Measurements from ENCODE around the gene TIMM10.

TIMM10 gene

DNA sequence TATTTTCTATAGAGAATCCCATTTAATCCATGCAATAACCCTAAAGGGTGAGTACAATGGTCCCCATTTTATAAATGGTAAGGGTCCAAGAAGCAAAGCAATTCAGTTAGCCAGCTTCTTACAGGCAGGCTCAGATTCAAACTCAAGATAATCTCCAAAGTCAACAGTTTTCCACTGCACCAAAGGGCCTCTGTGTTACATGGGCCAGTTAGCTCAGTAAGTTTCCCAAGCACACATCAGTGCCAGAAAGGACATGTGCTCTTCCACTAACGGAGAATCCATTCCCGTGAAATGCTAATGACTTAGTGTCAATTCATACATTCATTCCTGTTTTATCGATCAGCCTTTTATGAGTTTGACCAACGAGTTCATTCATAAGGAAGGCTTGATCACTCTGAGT, 26.0 kb downstream of the TIMM10 start:
- no peak for DNase-seq (ENCODE audit: low read depth in 2 of 2)

DNA sequence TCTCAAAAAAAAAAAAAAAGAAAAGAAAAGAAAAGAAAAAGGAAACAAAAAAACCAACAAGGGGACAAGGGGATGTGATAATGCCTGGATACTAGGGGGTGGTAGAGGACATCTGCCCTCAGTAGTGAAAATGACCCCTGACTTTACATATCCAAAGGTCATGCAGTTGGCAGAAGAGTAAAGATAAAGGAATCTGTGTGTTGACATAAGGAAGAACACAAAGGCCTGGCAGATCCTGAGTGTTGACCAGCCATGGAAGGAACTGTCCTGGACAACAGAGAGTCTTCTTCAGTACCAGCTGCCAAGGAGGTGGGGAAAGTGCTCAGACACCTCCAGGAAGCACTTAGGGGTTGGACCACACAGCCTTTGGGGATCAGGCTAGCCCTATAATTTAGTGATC, 27.7 kb downstream of the TIMM10 start:
- no peak for DNase-seq (ENCODE audit: low read depth in 2 of 2)

DNA sequence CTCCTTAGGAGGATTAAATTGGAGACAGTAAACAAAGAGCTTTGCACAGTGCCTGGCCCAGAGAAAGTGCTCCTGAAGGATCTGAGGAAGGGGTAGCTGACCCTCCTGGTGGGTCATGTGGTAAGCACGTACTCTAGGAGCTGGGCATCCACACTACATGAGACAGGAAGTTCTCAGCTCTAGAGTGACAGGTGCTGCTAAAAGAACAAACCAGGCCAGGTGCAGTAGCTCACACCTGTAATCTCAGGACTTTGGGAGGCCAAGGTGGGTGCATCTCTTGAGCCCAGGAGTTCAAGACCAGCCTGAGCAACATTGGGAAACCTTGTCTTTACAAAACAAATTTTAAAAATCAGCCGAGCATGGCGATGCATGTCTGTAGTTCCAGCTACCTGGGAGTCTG, 28.2 kb downstream of the TIMM10 start:
- DNase-seq (ENCODE audit: low read depth in 2 of 2): no peak

DNA sequence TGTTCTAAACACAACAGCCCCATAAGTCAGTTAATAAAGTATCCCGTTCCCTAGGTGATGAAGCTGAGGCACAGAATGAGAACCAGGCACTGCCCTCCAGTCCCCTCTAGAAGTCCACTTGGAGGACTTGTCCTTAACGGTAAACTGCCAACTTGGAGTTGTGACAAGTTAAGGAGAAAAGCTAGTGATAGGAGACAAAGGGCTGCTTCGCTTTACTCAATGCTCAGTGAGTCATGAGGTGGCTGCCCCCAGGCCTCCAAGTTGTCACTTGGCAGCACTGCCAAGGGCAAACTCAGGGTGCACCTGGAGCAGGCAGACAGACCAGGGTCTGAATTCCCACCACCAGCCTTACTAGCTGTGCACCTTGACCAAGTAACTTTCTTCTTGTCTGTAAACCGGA, 28.6 kb downstream of the TIMM10 start:
- DNase-seq (ENCODE audit: low read depth in 2 of 2): no peak

DNA sequence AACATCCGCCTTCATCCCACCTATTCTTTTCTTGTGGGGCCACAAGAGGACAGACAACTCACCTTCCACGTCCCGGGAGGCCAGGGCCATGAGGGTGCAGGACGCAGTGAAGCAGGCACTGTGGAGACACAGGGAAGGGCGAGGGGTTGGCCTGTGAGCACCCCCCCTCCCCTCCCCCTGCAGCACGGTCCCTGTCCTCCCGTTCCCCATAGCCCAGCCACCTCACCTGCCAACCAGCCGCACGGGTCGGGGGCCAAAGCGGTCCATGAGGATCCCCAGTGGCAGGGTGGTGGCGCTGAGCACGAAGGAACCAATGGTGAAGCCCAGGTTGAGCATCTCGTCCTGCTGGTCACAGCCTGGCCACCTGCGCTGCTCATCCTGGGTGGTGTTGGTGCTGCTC, 29.6 kb downstream of the TIMM10 start:
- DNase-seq (ENCODE audit: low read depth in 2 of 2): no peak

DNA sequence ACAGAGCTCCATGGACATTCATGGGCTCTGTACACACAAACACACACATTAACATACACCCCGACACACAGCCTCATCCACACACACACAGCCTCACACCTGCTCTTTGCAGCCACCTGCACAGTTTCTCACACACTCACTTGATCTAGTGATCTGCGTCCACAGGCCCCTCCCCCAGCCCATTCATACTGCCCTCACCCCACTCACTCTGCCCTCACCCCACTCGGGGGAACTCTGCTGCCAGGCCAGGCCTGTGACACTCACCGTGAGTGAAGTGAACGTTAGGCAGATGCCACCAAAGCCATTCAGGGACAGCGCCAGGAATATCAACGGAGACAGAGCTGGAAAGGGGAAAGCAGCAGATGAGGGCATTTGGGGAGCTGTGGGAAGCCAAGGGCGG, 30.0 kb downstream of the TIMM10 start:
- no peak for DNase-seq (ENCODE audit: low read depth in 2 of 2)

DNA sequence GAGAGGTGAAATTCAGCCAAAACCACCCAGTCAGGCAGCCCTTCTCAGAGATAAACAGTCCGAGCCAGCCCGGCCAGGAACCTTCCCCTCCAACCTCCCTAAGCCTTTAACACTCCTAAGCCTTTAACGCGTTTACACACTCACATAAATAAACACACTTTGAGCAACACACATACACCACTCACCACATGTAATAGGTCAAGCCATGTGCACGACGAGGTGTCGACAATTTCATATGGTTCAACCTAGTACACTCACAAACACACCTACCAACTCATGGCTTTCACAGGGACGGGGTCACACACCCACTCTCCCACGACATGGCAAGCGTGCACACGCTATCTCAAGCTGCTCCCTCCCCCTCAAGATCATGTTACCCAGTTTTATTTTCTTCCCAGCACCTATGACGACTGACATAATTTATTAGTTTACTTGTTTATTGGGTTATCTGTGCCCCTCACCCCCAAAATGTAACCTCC, 30.5 kb downstream of the TIMM10 start:
- DNase-seq (ENCODE audit: low read depth in 2 of 2): no peak

DNA sequence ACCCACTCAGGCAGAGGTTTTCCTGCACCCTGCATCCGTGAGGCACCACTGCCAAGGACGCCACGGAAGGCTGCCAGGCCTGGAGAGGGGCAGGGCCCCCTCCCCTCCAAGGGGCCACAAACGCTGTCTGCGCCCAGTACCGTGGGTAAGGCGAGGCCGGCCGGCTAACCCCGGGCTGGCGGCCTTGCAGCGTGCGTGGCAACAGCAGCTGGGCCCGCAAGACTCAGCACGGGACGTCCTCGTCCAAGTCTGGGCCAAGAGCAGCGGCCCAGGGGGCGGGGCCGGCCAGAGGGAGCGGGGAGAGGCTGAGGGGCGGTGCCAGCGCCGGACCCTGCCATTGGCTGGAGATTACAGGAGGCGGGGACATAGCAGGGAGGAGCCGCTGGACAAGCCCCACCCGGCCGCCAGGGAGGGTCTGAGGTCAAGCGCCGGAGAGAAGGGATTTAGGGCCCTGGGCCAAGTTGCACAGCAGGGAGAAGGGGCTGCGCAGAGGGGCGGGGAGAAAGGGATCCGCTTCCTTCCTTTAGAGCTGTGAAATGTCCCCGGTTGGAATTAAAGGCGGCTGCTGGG, 31.1 kb downstream of the TIMM10 start:
- peak in 1 of 2 donors; percentile 34 for DNase-seq (ENCODE audit: low read depth in 2 of 2)

DNA sequence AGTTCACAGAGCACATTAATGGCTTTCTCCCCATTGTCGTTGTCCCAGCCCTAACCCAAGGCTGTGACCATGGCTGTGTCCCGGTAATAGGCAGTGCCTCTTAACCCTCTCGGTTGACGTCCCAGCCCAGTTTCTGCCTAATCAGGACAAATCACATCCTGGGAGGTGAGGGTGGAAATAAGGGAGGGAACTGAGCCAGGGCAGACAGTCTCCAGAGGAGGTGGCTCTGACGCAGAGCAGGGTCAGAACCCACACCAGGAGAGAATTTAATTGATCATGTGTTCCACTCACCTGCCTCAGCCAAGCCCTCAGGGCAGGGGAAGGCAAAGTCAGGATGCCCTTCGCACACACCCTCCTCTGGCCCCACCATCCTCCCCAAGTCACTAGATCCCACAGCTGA, 32.0 kb downstream of the TIMM10 start:
- no peak for DNase-seq (ENCODE audit: low read depth in 2 of 2)

DNA sequence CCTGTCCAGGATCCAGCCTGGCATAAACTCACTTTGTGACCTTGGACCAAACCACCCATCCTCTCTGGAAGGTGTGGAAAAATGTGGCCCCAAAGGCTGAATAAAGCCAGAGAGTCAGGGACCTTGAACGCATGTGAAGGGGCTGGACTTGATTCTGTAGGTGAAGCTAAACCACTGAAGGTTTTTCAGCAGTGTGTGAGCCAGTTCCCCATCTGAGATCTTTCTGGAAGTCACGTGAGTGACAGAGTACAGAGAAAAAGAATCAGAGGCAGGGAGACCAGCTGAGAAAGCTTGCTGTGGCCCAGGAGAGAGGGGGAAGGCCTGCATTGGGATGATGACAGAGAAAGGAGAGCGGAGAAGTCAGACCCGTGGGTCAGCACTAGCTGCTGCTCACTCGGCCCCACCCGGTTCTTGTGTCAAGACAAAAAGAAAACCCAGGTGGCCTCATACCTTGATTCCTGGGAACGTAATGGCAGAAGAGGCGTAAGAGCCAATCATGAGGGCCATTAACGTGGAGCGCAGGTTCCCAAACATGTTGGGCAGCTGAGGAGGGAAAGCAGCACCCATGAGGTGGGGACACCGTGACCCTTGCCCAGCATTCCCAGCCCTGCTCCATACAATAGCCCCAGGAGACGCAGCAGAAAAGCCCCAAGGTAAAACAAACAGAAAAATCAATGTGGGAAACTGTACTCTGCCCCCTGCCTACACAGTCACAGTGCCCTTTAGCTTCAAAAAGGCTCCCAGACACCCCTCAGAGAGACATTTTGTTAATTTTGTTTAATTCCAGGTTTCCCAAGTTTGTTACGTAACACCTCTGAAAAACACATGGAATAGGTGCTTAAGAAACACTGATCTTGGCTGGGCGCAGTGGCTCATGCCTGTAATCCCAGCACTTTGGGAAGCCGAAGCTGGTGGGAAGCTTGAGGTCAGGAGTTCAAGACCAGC, 33.0 kb downstream of the TIMM10 start:
- no peak for DNase-seq (ENCODE audit: low read depth in 2 of 2)

DNA sequence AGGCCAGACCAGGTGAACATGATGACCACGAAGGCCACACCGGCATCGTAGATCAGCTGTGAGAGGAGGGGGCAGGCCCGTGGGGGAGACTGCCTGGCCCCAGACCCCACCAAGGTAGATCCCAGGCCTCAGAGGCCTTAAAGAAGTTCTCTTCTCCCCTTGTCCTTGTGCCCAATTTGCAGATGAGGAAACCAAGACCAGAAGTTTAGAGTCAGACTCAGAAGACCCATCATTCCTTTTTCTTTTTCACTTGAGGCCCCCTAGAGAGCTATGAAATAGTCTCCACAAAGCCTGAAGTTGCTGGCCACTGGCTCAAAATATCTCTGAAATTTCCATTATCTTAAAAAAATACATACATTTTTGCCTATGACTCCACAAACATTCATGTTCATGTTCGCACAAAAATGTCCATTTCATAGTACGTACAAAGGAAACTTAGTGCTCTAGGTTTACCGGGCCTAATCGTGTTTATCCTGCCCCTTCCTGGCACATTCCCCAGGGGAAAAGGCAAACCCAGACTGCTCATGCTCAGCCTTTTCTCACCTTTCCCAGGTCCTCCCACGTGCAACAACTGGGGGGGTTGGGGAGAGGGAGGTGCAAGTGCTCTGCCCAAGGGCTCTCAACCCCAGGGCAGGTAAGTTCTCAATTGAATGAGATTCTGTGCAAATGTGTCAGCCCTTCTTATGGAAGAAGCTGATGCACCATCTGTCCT, 34.3 kb downstream of the TIMM10 start:
- DNase-seq (ENCODE audit: low read depth in 2 of 2): no peak

DNA sequence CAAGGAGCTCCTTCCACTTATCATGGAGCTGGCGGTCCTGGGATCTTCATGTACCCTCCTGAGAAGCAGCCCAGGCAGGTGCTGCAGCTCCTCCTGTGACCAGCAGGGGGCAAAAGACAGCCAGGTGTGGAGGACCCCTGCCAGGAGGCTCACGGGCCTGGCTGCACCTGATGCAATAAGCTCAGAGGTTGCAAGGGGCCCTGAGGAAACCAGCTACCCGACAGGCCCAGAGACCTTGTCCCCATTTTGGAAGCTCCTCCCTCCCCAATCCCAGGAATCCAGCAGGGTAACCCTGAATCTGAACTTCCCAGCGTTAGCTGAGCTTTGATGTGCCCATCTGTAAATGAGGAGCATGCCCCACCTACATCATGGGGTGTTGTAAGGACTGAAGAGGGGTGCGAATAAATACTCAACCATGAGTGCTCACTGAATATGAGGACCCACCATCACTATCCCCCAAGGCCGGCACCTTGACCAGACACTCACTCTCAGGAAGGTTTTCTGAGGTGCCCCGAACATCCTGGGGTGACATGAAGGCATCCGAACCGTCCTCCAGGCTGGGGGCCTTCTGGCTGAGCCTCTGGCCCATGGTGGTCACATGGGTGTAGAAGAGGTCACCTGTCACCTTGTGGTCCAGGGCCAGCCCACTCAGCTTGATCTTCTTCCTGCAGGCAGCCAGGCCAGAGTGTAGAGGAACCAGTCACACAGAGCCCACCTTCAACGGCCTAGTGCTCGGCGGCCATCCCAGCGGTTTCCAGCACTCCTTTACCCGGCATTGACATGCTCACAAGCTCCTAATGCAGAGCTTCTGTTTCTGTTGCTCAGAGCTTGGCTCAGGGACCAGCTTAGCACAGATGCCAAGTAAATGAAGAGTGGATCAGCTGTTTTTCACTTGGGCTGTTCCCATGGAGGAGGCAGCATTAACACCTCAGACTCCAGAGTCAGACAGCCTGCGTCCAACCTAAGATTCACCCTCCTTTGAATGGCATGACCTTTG, 36.7 kb downstream of the TIMM10 start:
- peak; percentile 62 to 68 for DNase-seq (ENCODE audit: low read depth in 2 of 2)

DNA sequence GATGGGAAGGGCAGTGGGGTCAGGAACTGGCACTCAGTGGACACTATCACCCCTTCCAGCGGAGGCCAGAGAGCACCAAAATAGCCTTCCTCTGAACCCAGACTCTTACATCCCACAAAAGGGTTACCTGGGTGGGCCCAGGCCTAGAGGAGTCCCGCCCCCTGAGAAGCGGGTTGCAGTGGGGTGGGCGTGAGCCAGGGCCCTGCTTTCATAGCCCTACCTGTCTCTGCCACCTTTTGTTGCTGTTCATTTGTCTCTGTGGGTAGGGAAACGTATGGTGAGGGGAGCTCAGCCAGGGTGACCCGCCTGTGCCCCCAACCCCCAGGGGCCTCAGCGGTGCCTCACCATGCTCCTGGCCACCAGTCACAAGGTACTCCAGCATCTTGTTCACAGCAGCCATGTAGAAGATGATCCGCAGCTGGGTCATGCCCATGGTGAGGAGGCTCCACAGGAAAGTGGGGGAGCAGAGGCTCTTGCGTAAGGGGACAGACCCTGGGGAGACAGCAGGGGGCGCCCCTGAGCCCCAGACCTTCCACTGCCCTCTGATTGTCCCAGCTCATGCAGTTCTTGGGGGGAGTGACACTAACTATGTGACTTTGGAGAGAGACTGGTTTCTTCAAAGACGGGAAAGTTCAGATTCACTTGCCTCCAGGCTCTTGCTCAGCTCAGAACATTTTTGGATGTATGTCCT, 39.0 kb downstream of the TIMM10 start:
- DNase-seq (ENCODE audit: low read depth in 2 of 2): peak in 1 of 2 donors; percentile 48

DNA sequence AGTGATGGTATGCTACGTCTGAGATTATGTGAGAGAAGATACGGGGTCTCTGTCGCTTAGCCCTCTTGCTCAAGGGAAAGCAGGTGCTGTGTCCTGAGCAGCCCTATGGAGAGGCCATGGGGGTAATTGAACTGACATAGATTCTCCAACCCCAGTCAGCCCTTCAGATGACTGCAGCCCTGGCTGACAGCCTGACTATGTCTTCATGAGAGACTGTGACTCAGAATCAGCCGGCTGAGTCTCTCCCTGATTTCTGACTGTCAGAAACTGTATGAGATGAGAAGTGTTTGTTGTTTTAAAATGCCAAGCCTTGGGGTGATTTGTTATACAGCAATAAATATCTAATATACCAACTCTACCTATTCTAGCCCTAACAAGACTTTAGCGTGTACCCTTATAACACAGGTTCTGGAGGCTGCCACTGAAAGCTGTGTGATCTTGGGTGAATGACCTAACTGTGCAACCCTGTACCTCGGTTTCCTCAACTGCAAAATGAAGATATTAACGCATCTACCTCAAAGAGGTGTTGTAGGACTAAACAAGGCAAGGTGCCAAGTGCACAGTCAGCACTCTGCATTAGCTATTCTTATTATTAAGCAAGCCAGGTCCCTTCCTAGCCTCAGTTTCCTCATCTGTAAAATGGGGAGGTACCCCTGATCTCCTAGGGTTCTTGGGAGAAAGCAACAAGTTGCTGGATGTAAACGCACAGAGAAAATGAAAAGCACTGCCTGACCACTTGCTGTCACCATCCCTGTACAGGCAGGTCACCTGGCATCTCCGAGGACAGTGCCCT, 39.9 kb downstream of the TIMM10 start:
- no peak for DNase-seq (ENCODE audit: low read depth in 2 of 2)

DNA sequence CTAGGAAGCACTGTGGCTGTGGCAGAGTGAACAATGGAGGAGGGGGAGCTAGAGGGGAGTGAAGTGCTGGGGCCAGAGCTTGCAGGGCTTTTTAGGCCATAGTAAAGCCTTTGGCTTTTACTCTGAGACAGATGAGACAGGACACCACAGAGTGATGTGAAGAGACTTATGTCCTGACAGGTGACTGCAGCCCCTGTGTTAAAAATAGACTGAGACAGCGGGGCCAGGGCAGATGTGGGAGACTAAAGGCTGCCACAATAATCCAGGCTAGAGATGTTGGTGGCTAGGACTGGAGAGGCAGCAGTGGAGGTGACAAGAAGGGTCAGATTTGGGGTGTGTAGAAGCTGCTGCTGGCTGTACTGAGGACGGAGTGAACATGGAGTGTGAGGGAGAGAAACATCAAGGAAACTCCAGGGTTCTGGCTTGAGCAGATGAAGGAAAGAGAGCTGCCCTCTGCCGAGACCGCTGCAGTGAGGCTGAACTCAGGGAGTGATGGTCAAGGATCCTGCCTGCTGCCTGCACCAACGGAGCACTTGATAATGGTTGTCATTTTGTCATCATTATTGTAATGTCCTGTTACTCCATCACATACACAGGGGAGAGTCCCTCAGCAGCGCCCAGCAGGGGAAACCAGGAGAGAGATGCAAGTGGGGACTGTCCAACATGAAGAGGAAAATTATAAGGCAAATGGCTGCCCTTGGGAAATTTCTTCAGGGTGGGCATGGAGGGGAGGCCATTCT, 42.5 kb downstream of the TIMM10 start:
- no peak for DNase-seq (ENCODE audit: low read depth in 2 of 2)

DNA sequence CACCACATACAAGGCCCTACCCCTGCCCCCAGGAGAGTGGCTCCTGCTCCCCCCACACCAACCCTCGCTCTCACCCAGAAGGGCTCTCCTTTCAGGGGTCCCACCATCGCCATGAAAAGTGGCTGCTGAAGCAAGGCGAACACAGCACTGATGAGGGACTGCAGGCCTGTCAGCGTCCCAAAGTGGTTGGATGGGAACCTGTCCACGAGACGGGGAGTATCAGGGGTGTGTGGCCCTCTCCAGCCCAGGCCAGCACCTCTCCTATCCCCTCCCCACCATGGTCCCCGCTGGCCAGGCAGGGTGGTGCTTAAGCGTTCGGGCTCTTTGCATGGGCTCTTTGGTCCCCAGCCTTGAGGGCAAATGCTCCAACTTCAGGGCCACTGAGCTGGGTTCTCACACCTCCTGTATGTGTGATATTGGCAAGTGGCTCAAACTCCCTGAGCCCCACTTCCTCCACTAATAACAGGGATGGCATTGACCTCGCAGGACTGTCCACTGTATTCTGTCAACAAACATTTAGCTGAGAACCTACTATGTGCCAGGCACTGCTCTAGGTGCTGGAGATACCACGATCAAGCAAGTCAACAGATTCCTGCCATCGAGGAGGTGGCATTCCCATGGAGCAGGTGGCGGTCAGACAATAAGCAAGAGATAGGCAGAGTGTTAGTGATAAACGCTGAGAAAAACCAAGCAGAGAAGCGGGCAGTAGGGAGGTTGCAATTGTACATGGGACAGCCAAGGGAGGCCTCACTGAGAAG, 43.4 kb downstream of the TIMM10 start:
- DNase-seq (ENCODE audit: low read depth in 2 of 2): no peak

DNA sequence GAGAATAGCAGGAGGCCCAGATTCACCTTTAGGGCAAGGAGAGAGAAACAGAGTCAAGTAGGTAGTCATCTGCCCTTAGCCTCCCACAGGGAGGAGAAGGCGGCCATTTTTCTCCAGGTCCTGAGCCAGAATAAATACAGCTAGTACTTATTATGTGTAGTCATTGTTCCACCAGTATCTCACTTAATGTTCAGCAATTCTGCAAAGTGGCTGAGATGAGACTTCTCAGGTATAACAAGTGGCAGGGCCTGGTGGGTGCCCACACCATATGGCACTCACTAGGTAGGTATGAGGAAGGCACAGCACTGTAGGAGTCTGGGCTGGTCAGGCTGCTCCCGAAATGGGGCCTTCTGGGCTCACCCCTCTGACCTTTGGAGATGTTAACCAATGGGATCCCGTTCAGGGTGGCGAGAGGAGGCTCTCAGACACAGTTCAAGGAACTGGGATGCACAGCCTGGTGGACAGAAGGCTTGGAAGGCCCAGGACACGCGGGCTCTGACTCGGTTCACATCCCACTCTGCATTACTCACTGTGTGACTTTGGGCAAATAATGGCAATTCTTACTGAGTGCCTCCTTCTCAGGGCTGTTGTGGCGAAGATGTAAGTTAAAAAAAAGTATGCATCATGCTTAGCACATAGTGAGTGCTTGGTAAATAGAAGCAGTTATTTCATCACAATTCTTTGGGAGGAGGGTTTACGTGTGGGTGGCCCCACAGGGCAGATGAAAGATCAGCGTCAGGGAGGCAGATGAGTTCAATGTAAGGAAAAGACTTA, 45.1 kb downstream of the TIMM10 start:
- no peak for DNase-seq (ENCODE audit: low read depth in 2 of 2)
